Inflammatory macrophage (primary cell): ENCODE results near the gene PLCG2.
"Not testable (repeated sequence)": the region's sequence is repeated elsewhere in the genome, so short reads cannot be mapped to it uniquely, and the experiment has no call there.

Source experiments
- DNase-seq, 2 donors: peaks; one replicate each; pipeline ENCODE4 v3.0.0-alpha.2; 2020 to 2022
- total RNA-seq, 18 experiments: gene quantifications; one replicate each; lab custom pipeline; 2026; ENCODE audit warnings: mixed read lengths in 6 of 18, inconsistent platforms in 2 of 18; lab: John Stamatoyannopoulos, UW

PLCG2 gene
- 4.5 to 25.2 (median 10.7) reads per million in 18 experiments for total RNA-seq

DNA sequence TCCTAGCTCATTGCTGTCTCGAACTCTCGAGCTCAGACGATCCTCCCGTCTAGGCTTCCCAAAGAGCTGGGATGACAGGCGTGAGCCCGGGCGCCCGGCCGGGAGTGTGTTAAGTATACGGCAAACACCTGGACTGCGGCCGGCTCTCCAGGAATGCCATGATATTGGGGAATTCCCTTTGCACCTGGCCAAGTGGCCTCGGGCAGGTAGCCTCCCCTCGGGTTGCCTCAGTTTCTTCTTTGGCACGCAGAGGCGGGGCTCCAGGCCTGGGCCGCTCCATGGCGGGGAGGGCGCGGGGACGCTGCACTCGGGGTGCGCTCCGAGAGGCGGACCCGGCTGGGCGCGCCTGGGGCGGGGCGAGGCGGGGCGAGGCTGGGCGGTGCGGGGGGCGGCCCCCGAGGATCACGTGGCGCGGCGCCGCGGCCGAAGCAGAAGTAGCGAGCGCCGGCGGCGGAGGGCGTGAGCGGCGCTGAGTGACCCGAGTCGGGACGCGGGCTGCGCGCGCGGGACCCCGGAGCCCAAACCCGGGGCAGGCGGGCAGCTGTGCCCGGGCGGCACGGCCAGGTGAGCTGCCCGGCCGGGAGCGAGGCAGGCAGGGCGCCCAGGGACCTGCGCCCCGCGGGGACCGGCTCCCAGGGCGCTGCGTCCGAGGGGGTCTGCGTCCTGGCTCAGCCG is at the start of gene PLCG2:
Gene PLCG2 (plus strand): TSS at position 431 of the 675 bp plus-strand sequence. CDS start 6,699 bp downstream, outside the sequence.
- peak; percentile 86 to 91 for DNase-seq

DNA sequence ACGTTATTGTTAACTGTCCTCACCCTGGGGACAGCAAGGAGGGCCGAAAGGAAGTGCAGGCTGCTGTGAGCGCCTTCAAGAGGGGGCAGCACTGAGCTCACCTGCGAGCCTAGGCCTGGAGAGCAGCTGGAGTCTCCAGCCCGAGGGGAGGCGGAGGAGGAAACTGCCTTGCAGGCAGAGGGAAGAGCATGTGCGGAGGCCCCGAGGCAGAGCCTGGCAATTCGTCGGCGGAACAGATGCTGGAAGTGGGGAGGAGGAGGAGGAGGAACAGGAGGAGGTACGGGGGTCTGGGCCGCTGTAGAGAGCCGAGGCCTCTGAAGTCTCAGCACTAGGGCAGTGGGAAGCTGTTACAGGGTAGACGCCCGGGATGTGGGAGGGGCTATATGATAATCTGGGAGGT is 49.6 kb upstream of the PLCG2 start:
- no peak for DNase-seq

DNA sequence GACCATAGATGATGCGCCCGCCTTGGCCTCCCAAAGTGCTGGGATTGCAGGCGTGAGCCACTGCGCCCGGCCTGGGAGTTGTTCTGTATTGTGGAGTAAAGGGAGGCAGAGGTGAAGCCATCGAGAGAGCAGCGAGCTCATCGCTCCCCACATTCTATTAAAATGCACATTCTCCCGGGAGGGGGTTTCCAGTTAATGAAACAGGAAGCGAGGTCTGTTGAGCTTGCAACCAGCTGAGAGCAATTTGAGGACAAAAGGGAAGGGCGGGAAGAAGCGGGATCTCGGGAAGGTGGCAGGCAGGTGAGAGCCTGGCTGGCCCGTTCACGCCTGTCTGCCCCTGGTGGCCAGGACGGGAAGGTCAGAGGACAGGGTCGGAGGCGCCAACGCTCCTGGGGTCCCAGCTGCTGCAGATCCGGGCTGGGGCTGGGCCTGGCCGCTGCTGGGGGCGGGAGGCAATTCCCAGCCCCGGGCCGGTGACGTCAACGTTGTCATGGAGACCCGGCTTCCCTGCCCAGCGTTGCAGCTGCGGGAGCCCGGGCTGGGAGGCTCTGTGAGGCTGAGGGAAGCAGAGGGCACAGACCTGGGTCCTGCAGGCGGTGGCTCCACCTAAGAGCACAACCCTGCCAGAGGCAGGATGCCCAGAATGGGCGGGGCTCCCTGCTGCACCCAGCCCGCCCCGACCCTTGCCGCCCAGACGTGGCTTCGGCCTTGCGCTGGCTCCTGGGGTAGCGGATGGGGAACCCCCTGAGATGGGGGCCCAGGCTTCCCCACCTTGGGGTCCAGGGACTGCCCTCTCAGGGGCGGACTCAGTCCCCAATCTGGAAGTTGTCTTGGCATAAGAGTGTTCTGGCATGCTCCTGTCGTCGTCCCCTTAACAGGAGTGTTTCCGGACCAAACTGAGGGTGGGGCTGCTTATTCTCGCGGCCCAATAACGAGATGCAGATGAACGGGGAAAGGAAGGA is 48.7 kb upstream of the PLCG2 start:
- DNase-seq, result peak; percentile 11 to 36

DNA sequence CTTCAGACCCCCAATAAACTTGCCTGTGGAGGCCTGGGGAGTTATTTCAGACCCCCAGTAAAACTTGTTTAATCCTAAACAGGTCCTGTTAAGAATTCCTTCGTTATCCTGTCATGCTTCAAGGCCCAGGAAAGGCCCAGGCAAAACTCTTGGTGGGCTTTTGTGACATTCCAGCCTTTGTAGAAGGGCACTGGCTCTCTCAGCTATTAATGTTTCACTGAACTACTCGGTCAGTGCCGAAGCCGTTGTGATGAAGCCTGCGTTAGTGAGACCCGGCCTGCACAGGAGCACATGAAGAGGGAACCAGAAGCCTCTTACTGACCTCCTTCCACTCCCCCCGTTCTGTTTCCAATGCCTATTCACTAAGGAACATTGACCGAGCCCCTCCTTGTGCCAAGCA is 47.4 kb upstream of the PLCG2 start:
- DNase-seq, result no peak

DNA sequence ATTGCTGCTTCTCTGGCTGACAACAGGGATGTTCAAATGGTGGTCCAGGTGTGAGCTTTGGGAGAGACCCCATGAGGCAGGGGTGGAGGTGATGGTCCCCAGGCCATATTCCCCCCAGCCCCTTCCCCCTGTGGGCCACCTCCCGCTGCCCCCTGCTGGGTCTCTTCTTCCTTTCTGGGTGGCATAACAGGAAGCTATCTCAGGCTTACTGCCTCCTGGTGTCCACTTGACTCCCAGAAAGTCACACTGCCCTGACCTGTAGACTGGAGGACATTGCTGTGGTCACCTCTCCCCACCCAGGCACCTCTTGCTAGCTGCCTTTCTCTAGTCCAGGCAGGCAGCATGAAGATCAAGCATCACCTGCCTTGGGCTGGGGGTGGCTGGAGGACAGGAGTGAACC is 46.4 kb upstream of the PLCG2 start:
- DNase-seq, result no peak

DNA sequence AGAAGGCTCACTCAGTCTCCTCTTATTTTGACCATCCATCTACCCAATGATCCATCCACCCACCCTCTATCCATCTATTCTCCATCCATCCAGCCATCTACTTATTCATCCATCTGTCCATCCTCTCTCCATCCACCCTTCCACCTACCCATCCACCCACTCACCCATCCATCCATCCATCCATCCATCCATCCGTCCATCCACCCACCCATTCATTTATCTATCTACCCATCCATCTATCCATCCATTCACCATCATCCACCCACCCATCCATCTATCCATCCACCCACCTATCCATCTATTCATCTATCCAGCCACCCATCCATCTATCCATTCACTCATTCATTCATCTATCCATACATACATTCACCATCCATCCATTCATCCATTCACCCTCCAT is 45.8 kb upstream of the PLCG2 start:
- no peak for DNase-seq

DNA sequence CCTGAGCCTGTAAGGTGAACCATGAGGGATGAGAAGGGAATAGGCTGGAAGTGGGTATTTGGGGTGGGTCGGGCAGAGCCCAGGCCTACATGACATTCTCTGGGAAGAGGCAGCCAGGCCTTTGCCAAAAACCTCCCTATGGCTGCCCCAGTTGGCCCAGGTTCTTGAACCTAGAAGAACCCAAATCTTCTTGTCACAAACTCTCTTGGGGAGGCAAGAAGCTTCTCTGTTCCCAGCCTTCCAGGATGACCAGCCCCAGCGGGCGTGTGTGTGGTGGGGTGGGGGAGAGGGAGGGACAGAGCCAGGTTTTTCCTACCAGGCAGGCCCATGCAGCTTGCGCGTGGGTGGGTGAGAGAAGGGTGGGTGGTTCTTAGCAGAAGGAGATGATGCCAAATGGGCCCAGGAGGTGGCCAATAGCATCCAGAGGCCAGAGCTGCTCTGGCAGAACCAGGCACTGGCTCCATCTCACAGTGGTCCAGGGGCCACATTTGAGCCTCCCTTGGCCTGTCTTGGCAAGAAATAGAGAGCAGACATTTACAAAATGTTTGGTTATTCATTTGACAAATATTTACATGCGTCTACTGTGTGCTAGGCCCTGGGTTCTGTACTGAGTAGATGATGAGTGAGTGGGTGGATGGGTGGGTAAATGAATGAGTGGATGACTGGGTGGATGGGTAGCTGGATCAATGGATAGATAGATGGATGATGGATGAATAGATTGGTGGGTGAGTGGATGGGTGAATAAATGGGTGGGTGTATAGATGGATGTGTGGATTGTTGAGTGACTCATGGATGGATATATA is 44.3 kb upstream of the PLCG2 start:
- no peak for DNase-seq

DNA sequence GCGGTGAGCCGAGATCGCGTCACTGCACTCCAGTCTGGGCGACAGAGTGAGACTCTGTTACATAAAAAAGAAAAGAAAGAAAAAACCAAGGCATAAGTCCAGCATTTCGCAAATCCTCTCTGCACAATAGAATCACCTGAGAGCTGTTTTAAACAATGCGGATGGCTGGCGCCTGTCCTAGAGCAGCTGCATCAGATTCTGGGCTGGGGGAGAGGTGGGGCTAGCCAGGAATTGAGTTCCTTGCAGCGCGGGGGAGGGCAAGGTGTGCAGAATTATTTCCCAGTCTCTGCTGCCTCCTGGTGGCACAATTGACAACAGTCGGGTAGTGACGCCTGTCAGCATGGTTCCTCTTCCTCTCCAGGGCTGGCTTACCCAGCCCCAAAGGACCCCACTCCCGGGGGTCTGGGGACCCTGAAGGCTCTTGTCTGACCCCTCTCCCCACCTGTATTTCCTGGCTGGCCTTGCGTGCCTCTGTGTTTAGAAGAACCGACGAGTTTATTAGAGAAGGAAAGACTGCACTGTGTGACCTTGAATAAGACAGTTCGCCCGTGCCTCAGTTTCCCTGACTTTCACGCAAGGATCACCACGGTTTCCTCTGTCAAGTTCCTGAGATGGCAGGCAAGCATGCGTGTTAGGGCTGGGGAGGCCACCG is 41.1 kb upstream of the PLCG2 start:
- peak; percentile 74 to 79 for DNase-seq

DNA sequence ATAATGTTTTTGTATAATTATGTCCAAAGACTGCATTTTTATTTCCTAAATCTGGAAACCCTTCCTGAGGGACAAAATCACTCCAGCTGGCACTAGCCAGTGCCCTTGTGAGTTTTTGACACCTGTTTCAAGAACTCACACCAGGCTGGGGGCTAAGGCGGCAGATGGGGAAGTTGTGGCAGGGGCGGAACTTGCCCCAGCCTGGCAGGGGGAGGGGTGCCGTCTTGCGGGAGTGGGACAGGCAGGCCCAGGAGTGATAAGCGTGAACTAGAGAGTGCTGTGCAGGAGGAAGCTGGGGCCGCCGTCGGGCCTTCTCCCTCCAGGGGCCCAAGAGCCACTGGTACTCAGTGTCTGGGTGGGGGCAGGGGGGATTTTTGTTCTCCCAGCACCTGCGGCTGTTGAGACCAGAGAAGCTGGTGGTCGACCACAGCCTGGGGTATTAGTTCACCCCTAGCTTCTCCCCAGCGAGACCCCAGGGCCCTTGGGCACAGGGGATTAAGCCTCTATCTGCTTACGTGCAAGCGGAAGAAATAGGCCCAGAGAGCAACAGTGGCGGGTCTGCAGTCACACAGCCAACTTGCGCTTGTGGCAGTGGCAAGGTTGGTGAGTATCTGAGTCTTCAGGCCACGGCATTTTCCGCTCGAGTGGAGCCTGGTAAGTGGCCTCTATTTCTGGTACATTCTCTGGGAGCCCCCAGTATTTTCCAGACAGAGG is 40.2 kb upstream of the PLCG2 start:
- peak; percentile 56 to 70 for DNase-seq

DNA sequence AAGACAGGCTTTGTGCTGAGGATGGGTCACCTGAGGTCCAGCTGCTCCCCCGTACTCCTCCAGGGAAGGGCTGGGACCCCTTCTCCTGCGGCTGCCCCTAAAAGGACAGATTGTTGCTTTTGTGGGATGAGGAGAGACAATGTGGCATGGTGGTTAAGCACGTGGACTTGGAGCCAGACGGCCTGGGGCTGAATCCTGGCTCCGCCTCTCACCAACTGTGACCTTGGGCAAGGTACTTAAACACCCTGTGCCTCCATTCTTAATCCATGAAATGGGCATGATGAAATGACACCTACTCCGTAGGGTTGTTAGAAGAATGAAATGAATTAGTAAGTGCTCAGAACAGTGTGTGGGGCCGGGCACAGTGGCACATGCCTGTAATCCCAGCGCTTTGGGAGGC is 39.6 kb upstream of the PLCG2 start:
- DNase-seq, result no peak

DNA sequence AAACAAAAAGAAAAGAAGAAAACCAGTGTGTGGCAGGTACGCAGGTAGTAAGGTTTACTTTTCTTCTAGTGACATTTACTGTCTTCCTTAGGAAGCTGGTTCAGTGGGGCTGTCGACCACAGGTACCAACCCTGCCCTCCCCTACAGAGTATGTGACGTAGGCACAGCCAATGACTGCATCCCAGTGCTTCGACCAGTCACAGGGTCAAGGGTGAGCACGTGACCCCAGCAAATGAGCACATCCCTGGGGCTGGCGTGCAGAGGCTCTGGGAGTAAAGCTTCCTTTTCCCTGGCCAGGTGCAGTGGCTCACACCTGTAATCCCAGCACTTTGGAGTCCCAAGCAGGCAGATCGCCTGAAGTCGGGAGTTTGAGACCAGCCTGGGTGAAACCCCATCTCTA is 38.9 kb upstream of the PLCG2 start:
- DNase-seq, result peak in 1 of 2 donors; percentile 22

DNA sequence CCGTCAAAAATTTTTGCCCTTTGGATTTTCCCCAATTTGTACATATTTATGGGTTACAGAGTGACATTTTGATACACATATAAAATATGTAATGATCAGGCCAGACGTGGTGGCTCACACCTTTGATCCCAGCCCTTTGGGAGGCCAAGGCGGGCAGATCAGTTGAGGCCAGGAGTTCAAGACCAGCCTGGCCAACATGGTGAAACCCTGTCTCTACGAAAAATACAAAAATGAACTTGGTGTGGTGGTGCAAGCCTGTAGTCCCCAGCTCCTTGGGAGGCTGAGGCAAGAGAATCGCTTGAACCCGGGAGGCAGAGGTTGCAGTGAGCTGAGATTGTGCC is 37.7 kb upstream of the PLCG2 start:
- not testable (repeated sequence) for DNase-seq

DNA sequence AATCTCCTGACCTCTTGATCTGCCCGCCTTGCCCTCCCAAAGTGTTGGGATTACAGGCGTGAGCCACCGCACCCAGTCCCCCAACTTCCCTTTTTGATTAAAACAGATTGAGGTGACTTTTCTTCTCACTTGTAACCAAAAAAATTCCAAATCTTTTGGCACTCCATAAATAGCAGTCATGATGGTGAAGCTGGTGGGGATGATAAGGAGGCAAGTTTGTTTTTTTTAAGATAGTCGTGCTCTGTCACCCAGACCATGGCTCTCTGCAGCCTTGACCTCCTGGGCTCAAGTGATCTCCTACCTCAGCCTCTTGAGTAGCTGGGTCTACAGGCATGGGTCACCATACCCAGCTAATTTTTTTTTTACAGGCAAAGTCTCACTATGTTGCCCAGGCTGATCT is 34.7 kb upstream of the PLCG2 start:
- DNase-seq, result no peak

DNA sequence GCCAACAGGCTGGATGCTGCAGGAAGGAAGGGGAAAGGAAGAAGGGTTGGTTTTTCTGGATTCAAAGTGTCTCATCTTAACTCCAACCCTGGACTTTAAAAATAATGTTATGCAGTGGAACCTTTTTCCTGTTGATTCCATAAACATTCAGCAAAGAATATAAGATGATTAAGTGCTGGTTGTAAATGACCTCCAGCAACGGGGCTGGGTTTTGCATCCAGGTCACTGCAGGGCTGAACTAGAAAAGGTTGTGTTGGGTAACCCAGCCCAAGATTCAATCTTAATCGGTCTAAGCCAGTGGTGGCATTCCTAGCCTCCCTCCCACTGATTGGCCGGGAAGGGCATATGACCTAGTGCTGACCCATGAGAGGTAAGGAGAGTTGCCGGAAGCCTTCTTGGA is 34.2 kb upstream of the PLCG2 start:
- no peak for DNase-seq

DNA sequence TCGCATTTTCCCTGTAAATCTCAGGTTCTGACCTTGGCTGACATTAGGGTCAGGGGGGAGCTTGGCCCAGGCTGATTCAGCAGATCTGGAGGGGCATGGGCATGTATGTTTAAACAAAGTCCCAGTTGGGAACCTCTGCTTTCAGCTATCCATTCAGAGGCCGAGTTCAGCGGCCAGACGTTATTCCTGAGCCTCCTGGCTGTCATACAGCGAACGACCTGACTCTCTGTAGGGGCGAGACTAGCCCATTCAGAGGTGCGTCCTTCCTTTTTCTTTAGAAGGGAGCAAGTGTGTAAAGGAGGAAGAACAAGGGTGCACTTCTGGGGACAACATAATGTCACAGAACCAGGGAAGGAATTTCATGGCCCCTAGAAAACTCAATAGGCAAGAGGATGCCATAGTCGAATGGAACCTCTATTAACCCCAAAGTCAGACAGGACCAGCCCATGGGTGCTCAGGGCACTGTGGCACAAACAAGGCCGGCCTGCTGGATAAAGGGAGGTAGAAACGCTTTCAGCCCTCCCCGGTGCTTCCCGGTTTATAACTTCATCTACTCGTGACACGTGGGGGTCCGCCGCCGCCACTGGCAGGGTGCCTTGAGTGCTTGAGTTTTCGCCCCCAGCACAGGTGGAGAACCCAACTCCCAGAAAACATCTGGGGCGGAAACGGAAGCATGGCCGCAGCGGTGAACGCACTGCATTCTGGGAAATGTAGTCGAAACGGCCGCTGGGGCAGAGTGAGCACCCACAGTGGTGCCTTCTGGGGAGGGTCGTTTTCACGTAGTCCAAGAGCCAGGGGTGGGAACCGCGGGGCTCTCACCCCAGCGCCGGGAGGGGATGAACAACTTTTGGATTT is 33.2 kb upstream of the PLCG2 start:
- peak; percentile 56 to 69 for DNase-seq

DNA sequence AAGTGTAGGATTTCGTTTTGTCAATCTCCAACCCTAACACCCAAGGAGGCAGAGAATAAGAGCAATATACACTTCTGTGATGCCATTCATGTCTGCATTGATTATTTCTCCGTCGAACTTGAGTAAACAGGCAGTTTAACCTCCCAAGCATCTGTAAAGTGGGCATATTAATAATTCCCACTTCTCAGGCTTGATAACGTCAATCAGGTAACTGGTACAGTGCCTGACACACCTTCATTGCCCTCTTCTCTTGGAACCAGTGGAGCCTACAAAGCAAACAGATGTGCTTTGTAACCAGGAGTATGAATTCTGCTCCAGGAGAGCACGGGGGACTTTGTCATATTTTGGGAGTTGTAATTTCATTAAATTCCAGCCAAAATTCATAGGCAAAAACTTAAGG is 32.5 kb upstream of the PLCG2 start:
- no peak for DNase-seq

DNA sequence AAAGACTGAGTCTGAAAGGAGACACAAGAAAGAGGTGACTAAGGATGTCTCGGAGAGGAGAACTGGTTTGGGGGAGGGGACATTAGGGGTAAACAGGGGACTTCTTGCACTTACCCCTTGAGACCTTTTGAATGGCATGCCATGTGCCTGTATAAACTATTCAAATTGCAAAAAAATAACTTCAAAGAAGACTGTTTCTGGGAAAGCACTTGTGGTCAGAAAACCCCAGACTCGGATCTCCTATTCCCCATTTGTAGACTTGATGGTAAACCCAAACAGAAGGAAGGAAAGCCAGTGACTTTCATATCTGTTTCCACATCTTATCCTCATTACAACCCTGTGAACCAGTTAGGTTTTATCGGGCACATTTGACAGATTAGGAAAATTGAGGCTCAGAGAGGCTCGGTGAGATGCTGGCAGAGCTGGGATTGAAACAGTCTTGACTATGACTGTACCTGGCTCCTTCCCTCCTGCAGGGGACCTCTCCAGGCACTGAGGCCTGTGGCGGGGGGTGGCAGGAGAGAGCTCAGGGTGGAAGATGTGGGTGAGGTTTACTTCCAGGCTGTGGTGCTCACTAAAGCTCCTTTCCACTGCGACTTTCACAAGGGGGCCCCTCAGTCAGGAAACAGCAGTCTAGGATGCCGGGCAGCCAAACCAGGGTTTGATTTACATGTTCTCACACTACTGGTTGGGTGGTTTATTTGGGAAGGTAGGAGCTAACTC is 30.5 kb upstream of the PLCG2 start:
- DNase-seq, result peak in 1 of 2 donors; percentile 32

DNA sequence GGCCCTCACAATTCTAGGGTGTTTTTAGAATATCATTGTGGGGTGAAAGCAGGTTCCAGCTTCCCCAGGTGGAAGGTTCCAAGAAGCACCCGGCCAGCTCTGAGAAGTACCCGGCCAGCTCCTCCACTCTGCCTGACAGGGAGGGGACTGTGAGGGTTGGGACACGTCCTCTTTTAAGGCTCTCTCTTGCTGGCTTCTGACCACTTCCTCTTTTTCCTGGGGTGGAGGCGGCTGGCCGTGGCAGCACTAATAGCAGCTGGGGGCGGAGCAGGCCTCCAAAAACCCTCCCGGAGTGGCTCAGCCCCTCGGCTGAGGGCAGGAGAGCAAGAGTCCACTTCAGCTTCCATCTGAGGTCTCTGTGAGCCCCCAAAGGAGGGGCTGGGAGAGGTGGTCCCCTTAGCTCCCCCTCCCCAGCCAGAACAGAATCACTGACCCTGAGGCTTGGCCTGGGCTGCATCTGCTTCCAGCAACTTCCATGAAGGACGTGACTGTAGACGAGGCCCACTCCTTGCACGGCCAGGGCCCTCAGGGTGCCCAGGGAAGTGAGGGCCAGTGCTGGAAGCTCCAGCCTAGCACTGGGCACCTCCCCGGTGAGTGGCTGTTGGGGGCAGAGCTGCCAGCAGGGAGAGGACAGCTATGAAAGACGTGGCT is 26.7 kb upstream of the PLCG2 start:
- peak; percentile 93 to 95 for DNase-seq

DNA sequence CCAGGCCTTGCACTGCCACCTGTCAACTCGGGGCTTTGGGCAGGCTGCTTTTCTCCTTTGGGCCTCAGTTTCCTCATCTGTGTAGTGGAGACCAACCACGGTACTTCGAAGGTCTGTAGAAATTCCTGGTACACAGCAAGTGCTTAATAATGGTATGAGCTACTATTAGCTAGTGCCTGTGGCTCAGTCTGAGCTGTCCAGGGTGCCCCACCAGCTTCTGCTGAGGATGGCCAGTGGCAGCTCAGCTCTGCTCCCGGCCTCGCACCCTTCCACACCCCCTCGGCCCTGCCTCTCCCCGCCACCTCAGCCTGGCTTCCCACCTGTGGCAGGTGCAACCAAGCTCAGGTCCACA is 26.2 kb upstream of the PLCG2 start:
- no peak for DNase-seq

DNA sequence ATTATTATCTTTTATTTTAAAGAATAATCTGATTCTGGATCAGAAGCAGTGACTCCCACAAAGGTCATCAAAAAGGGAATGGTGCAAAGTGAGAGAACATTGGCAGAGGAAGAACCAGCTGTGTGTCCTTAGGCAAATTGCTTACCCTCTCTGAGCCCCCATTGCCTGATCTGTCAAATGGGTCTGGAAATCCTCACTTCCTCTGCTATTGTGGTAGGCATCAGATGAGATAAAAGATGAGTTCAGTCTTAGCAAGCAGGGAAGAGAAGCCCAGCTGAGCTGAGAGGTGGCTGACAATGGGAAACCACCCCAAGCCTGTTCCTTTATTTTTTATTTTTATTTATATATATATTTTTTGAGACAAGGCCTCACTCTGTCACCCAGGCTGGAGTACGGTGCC is 24.2 kb upstream of the PLCG2 start:
- DNase-seq, result peak; percentile 12 to 29
